ENCODE measurements around the gene REEP2. TPM values are rescaled to one million over a fixed set of nuclear protein-coding genes. Genes with fewer than 3 reads are reported as not detected.

The REEP2 gene
- total RNA-seq, 1 donor from 2014 or later, result 17.4 TPM

DNA sequence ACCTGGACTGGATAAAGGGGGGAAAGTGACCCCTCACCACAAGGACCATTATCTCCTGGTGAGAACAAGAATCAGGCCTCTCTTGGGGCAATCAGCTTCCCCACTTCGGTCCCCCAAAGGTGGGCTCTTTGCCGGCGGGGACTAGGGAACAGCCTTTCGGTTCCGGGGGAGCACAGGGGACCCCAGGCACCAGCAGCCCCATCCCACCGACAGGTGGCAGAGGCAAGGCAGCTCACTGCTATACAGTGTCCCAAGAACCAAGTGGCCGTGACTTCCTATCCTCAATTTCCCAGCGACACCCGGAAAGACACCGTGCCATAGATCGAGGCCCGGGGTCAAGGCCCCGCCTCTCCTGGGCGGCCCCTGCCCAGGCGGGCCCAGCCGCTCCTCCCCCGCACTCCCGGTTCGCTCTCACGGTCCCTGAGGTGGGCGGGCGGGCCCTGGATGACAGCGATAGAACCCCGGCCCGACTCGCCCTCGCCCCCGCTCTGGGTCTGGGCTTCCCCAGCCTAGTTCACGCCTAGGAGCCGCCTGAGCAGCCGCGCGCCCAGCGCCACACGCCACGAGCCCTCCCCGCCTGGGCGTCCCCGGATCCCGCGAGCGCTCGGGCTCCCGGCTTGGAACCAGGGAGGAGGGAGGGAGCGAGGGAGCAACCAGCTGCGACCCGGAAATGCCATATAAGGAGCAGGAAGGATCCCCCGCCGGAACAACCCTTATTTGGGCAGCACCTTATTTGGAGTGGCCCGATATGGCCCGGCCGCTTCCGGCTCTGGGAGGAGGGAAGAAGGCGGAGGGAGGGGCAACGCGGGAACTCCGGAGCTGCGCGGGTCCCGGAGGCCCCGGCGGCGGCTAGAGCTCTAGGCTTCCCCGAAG lies 25.8 kb downstream of the REEP2 start:
- Histone ChIP-seq H3K4me1 (peaks cover 9% of the 10 kb centered on the region), H3K27ac (peak overlapping the region; percentile 96), H3K4me2 (peak overlapping the region; percentile 92), H3K9ac (peak overlapping the region; percentile 77), H3K9me3 (ENCODE audit: low read depth) (no peaks in the 10 kb centered on the region), H2AFZ (replicated peaks) (no peak overlapping the region), H3K36me3 (no peaks in the 10 kb centered on the region), H3K4me3 (peak overlapping the region; percentile 90), H4K20me1 (ENCODE audit: low read depth) (peaks cover 30% of the 10 kb centered on the region), H3K79me2 (ENCODE audit: low read depth) (peaks cover 11% of the 10 kb centered on the region), H3K27me3 (peaks cover 32% of the 10 kb centered on the region), H3F3A (ENCODE audit: low read depth) (peaks cover 35% of the 10 kb centered on the region)
- peak; percentile 100 for DNase-seq (ENCODE audit: low spot score)
- Mint-ChIP-seq H3K4me3 (peak overlapping the region; percentile 91), H3K27ac (peak overlapping the region; percentile 94), H3K27me3 (ENCODE audit: insufficient read depth, low read depth) (peaks cover 28% of the 10 kb centered on the region), H3K36me3 (peaks cover 22% of the 10 kb centered on the region), H3K4me1 (peaks cover 29% of the 10 kb centered on the region), H3K9me3 (peaks cover 8% of the 10 kb centered on the region)
- TF ChIP-seq, protein P1, sequence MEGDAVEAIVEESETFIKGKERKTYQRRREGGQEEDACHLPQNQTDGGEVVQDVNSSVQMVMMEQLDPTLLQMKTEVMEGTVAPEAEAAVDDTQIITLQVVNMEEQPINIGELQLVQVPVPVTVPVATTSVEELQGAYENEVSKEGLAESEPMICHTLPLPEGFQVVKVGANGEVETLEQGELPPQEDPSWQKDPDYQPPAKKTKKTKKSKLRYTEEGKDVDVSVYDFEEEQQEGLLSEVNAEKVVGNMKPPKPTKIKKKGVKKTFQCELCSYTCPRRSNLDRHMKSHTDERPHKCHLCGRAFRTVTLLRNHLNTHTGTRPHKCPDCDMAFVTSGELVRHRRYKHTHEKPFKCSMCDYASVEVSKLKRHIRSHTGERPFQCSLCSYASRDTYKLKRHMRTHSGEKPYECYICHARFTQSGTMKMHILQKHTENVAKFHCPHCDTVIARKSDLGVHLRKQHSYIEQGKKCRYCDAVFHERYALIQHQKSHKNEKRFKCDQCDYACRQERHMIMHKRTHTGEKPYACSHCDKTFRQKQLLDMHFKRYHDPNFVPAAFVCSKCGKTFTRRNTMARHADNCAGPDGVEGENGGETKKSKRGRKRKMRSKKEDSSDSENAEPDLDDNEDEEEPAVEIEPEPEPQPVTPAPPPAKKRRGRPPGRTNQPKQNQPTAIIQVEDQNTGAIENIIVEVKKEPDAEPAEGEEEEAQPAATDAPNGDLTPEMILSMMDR (IDR thresholded peaks at IDR 0.05), result no peak

DNA sequence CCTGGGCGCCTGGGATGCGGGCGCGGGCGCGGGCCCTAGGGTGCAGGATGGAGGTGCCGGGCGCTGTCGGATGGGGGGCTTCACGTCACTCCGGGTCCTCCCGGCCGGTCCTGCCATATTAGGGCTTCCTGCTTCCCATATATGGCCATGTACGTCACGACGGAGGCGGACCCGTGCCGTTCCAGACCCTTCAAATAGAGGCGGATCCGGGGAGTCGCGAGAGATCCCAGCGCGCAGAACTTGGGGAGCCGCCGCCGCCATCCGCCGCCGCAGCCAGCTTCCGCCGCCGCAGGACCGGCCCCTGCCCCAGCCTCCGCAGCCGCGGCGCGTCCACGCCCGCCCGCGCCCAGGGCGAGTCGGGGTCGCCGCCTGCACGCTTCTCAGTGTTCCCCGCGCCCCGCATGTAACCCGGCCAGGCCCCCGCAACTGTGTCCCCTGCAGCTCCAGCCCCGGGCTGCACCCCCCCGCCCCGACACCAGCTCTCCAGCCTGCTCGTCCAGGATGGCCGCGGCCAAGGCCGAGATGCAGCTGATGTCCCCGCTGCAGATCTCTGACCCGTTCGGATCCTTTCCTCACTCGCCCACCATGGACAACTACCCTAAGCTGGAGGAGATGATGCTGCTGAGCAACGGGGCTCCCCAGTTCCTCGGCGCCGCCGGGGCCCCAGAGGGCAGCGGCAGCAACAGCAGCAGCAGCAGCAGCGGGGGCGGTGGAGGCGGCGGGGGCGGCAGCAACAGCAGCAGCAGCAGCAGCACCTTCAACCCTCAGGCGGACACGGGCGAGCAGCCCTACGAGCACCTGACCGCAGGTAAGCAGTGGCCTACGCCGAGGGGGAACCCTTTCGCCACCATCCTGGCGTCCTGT lies 26.6 kb downstream of the REEP2 start, which contains the start of gene EGR1:
TSS of gene EGR1 (plus strand) at position 219 of the 864 bp plus-strand sequence. CDS start at position 502, 283 bp downstream.
- Histone ChIP-seq H3K27ac (peak within 1 kb of the TSS; percentile 96), H3K36me3 (no peaks in the 10 kb centered on the region), H3K9me3 (ENCODE audit: low read depth) (no peaks in the 10 kb centered on the region), H3K27me3 (peaks cover 32% of the 10 kb centered on the region), H3K4me3 (peak within 1 kb of the TSS; percentile 90), H3K9ac (peak within 1 kb of the TSS; percentile 90), H4K20me1 (ENCODE audit: low read depth) (peaks cover 30% of the 10 kb centered on the region), H3K79me2 (ENCODE audit: low read depth) (peaks cover 11% of the 10 kb centered on the region), H3K4me2 (peak within 1 kb of the TSS; percentile 92), H3K4me1 (peaks cover 9% of the 10 kb centered on the region), H2AFZ (replicated peaks) (no peak within 1 kb of the TSS), H3F3A (ENCODE audit: low read depth) (peaks cover 36% of the 10 kb centered on the region)
- H3K27ac Mint-ChIP-seq, result peak within 1 kb of the TSS; percentile 94
- DNase-seq (ENCODE audit: low spot score), result peak; percentile 97
- peaks cover 29% of the 10 kb centered on the region for H3K27me3 Mint-ChIP-seq (ENCODE audit: insufficient read depth, low read depth)
- H3K9me3 Mint-ChIP-seq, result peaks cover 8% of the 10 kb centered on the region
- peaks cover 29% of the 10 kb centered on the region for H3K4me1 Mint-ChIP-seq
- H3K4me3 Mint-ChIP-seq, result peak within 1 kb of the TSS; percentile 91
- H3K36me3 Mint-ChIP-seq, result peaks cover 22% of the 10 kb centered on the region
- no peak for TF ChIP-seq EZH2phosphoT487 (IDR thresholded peaks at IDR 0.05)
- TF ChIP-seq, protein P1 (IDR thresholded peaks at IDR 0.05), result peak; percentile 4

GRCh38 chr5:138466125-138466899 lies 27.5 kb downstream of the REEP2 start:
- Mint-ChIP-seq H3K27ac (no peak overlapping the region), H3K4me3 (peak overlapping the region; percentile 91)

More at GRCh38 chr5:138466125-138466899, 27.5 kb downstream of the REEP2 start:
- H3F3A ChIP-seq (ENCODE audit: low read depth), result peaks cover 36% of the 10 kb centered on the region
- H3K4me2 ChIP-seq, result peak overlapping the region; percentile 92
- Mint-ChIP-seq H3K27me3 (ENCODE audit: insufficient read depth, low read depth) (peaks cover 29% of the 10 kb centered on the region), H3K9me3 (peaks cover 8% of the 10 kb centered on the region), H3K4me1 (peaks cover 29% of the 10 kb centered on the region), H3K36me3 (peaks cover 22% of the 10 kb centered on the region)
- peaks cover 11% of the 10 kb centered on the region for H3K79me2 ChIP-seq (ENCODE audit: low read depth)
- H3K9me3 ChIP-seq (ENCODE audit: low read depth), result no peaks in the 10 kb centered on the region
- peaks cover 30% of the 10 kb centered on the region for H4K20me1 ChIP-seq (ENCODE audit: low read depth)
- no peak overlapping the region for H2AFZ ChIP-seq (replicated peaks)
- peak overlapping the region; percentile 90 for H3K9ac ChIP-seq
- peaks cover 9% of the 10 kb centered on the region for H3K4me1 ChIP-seq
- no peak overlapping the region for H3K27ac ChIP-seq
- peak; percentile 62 for TF ChIP-seq EZH2 (IDR thresholded peaks at IDR 0.05)
- TF ChIP-seq EZH2phosphoT487 (IDR thresholded peaks at IDR 0.05), result no peak
- TF ChIP-seq, protein P1 (IDR thresholded peaks at IDR 0.05), result no peak
- DNase-seq (ENCODE audit: low spot score), result no peak
- H3K27me3 ChIP-seq, result peaks cover 32% of the 10 kb centered on the region
- no peaks in the 10 kb centered on the region for H3K36me3 ChIP-seq
- H3K4me3 ChIP-seq, result peak overlapping the region; percentile 90

Data from neural progenitor cell (in vitro differentiated cells).